Hepatocyte (in vitro differentiated cells): Measurements from ENCODE around the gene WDCP.

Experiments used
- CTCF ChIP-seq: fragments of 200-600 bp; sonication (generic); IDR thresholded peaks from 2 replicates; pipeline ENCODE4 v1.5.1; 2016; ENCODE audit warnings: antibody characterized with exemption, mild to moderate bottlenecking; ENCODE audit not compliant: poor library complexity
- EZH2 ChIP-seq: fragments of 200-600 bp; sonication (generic); IDR thresholded peaks from 2 replicates; pipeline ENCODE4 v1.6.1; 2016; ENCODE audit warnings: antibody characterized with exemption, mild to moderate bottlenecking, borderline replicate concordance
- EZH2phosphoT487 ChIP-seq: fragments of 200-600 bp; sonication (generic); IDR thresholded peaks from one replicate; pipeline ENCODE4 v1.6.1; 2018; ENCODE audit warnings: antibody characterized with exemption, mild to moderate bottlenecking, low read depth, moderate library complexity; ENCODE audit not compliant: unreplicated experiment, severe bottlenecking

DNA sequence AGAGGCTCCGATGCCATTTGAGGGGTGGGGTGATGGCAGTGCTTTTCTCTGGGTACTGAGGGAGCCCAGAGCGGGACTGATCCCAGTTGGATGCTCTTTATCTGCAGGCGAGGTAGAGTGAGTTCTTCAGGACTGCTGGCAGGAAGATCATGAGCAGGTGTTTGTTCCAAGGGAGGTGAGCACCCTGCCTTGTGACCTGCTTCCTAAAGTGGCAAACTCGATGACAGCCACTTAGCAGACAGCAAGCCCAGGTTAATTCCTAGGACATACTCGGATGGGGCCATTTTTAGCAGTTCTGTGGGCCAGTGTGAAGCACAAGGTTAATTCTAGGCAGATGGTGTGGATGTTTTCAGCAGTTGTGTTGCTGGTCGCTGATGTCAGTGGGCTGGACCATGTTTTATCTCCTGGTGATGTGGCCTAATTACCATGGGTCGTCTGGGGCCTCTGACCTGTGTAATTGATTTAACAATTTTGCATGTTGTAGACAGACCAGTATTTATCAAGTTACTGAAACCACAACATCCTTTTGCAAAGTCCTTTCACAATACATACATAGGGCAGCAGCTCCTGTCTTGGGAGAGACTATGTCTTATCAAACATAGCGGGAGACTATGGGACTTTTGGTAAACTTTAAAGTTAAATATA, 7.3 kb upstream of the WDCP start:
- TF ChIP-seq CTCF: no peak
- TF ChIP-seq EZH2: no peak
- TF ChIP-seq EZH2phosphoT487: no peak
